ENCODE results near the gene TECPR2.

DNA sequence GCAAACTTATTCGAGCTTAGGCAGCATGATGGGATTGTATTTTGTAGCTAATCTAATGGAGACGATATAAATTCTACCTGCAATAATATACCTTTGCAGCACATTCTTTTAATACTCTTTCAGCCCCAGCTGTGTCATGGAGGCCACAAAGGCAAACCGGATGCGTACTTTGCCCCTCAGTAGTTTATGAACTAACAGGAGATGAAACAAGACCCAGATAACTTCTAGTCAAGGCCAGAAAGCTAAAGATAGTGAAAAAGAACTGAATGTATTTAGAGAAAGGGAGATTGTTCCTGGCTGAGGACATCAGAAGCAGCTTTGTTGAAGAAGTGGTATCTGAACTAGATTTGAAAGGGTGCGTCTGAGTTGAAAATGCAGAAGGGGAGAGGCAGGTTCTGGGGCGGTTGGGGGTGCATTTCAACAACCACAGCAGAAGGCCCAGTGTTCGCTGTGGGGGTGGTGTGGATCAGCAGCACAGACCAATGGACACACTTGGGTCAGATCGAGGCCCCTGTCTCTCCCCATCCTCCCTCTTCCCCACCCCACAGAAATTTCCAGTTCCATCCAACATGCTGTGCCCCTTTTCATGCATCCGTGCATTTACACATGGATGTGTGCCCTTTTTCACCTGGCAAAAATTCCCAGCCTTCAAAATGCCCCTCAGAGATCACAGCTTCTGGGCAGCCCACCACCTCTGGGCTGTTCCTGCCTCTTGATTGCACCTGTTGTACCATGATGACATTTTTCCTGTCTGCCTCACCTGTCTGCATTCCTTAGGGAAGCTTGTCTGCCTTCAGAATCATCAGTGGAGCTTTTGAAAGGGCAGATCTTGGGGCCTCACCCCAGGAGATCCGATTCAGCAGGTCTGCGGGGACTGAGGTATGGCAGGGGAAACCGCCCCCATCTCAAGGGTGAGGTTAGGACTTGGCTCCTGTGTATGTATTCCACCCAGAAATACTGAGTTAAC is 41.0 kb upstream of the TECPR2 start:
- TF ChIP-seq POLR2A (IDR thresholded peaks at IDR 0.05; ENCODE audit: low read depth, low read length) (no peak), TAF1 (IDR thresholded peaks at IDR 0.05; ENCODE audit: borderline replicate concordance, low read depth, low read length) (no peak)

Measured in GM12892 (cell line).